T-helper 17 cell (primary cell): ENCODE measurements around the gene TRAF7. TPM values are rescaled to one million over a fixed set of nuclear protein-coding genes. Genes with fewer than 3 reads are reported as not detected.
A peak's percentile ranks its signal among the peaks of the same experiment; 100 is the strongest.

ENCODE experiments used
- ATAC-seq: fragments of 150-1000 bp; cut with Tn5 transposase; 2 replicates; pipeline ENCODE4 v1.10.0; 2021; ENCODE audit warnings: mild to moderate bottlenecking, moderate library complexity
- DNase-seq, 3 donors: peaks; one replicate each; pipeline versions ENCODE4 v3.0.0 to v3.0.0-alpha.2; 2020 to 2021
- H3K9me3 ChIP-seq: one replicate; pipeline ENCODE4 v1.7.0; 2013; ENCODE audit warnings: low read length, mild to moderate bottlenecking; ENCODE audit not compliant: control insufficient read depth, poor library complexity, severe bottlenecking
- H3K27ac Mint-ChIP-seq: one replicate; pipeline ENCODE4 v1.8.0; 2022; ENCODE audit warnings: mild to moderate bottlenecking, moderate library complexity, mixed read lengths
- H3K27me3 Mint-ChIP-seq: one replicate; pipeline ENCODE4 v1.8.0; 2022; ENCODE audit warnings: mixed read lengths
- H3K36me3 Mint-ChIP-seq: one replicate; pipeline ENCODE4 v1.8.0; 2022; ENCODE audit warnings: low read depth, mixed read lengths
- H3K4me1 Mint-ChIP-seq: one replicate; pipeline ENCODE4 v1.8.0; 2022; ENCODE audit warnings: mild to moderate bottlenecking, mixed read lengths
- H3K4me3 Mint-ChIP-seq: one replicate; pipeline ENCODE4 v1.8.0; 2022; ENCODE audit warnings: mild to moderate bottlenecking, moderate library complexity, mixed read lengths
- total RNA-seq, 4 donors: library from RNA in 2 of 4; stranded (reverse) in 2 of 4; gene quantifications; one replicate each; pipeline ENCODE4 v1.2.3 and lab custom pipeline; 2022 to 2026

The TRAF7 gene
- total RNA-seq, 2 donors from 2014 or later, result 32.4 to 35.0 TPM

- Mint-ChIP-seq H3K36me3 (peaks cover 6% of the 10 kb centered on the region), H3K4me3 (peak within 1 kb of the TSS; percentile 80), H3K4me1 (peaks cover 14% of the 10 kb centered on the region), H3K27me3 (no peaks in the 10 kb centered on the region), H3K27ac (peak within 1 kb of the TSS; percentile 82)
- peak; percentile 93 to 97 (median 93) for DNase-seq
- peak; percentile 87 for ATAC-seq
- no peaks in the 10 kb centered on the region for H3K9me3 ChIP-seq
Observed at GRCh38 chr16:2205104-2205966, 49.8 kb downstream of the TRAF7 start, which contains the start of gene MLST8. MLST8 (plus strand) TSS chr16:2205454; CDS start chr16:2206086, 632 bp downstream.

DNA sequence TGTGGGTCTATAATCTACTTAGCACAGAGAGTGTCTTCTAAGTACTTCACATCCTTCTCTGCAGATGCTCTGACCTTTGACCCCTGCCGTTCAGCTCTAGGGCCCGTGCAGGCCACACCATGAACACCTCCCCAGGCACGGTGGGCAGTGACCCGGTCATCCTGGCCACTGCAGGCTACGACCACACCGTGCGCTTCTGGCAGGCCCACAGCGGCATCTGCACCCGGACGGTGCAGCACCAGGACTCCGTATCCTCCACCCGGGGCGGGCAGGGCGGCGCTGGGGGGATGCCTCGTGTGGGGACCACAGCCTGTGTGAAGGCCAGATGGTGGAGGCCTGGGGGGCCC lies 50.4 kb downstream of the TRAF7 start:
- Mint-ChIP-seq H3K27me3 (no peaks in the 10 kb centered on the region), H3K27ac (no peak overlapping the region), H3K36me3 (peaks cover 6% of the 10 kb centered on the region), H3K4me3 (peak overlapping the region; percentile 80), H3K4me1 (peaks cover 14% of the 10 kb centered on the region)
- DNase-seq (no peak), ATAC-seq (no peak)
- H3K9me3 ChIP-seq, result no peaks in the 10 kb centered on the region

DNA sequence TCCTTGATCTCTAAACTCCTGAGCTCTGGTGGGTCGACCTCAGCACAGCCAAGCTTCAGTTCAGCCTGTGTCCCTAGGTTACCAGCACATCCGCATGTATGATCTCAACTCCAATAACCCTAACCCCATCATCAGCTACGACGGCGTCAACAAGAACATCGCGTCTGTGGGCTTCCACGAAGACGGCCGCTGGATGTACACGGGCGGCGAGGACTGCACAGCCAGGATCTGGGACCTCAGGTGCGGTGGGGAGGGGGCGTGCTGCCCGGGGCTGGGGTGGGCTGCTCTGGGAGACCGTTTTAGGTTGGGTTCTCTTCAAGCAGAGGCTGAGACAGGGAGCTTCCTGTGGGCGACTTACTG lies 50.8 kb downstream of the TRAF7 start:
- DNase-seq, result no peak
- Mint-ChIP-seq H3K4me3 (peak overlapping the region; percentile 80), H3K27me3 (no peaks in the 10 kb centered on the region), H3K4me1 (peaks cover 14% of the 10 kb centered on the region), H3K36me3 (peaks cover 6% of the 10 kb centered on the region), H3K27ac (no peak overlapping the region)
- no peak for ATAC-seq
- H3K9me3 ChIP-seq, result no peaks in the 10 kb centered on the region

- peaks cover 17% of the 10 kb centered on the region for H3K4me1 Mint-ChIP-seq
- H3K9me3 ChIP-seq, result no peaks in the 10 kb centered on the region
- DNase-seq, result no peak
- peak overlapping the region; percentile 80 for H3K4me3 Mint-ChIP-seq
- H3K27ac Mint-ChIP-seq, result no peak overlapping the region
- ATAC-seq, result no peak
- peaks cover 6% of the 10 kb centered on the region for H3K36me3 Mint-ChIP-seq
- no peaks in the 10 kb centered on the region for H3K27me3 Mint-ChIP-seq
Observed at GRCh38 chr16:2206780-2207433, 51.3 kb downstream of the TRAF7 start.

DNA sequence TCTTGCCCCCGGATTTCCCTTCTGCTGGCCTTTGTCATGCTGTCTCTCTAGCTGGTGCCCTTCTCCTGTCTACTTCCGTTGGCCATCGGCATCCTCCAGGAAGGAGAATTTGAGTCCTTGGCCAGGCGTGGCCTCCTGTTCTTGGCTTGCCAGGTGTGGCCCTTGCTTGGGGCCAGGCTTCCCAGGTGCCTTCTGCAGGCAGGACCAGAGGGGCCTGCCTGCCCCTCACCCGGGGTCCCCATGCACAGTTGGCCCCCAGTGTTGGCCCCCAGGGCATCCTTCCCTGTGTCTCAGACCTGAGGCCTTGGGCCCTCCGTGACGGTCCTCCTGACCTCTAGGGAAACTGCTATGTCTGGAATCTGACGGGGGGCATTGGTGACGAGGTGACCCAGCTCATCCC lies 52.3 kb downstream of the TRAF7 start:
- no peak for ATAC-seq
- Mint-ChIP-seq H3K4me1 (peaks cover 21% of the 10 kb centered on the region), H3K36me3 (peaks cover 6% of the 10 kb centered on the region), H3K27me3 (no peaks in the 10 kb centered on the region), H3K4me3 (peak overlapping the region; percentile 81), H3K27ac (peak overlapping the region; percentile 57)
- no peak for DNase-seq
- H3K9me3 ChIP-seq, result no peaks in the 10 kb centered on the region

GRCh38 chr16:2208308-2208707 lies 52.7 kb downstream of the TRAF7 start:
- no peaks in the 10 kb centered on the region for H3K27me3 Mint-ChIP-seq
- no peaks in the 10 kb centered on the region for H3K9me3 ChIP-seq
- ATAC-seq, result no peak
- H3K36me3 Mint-ChIP-seq, result peaks cover 6% of the 10 kb centered on the region
- H3K4me1 Mint-ChIP-seq, result peaks cover 23% of the 10 kb centered on the region
- H3K27ac Mint-ChIP-seq, result no peak overlapping the region
- no peak for DNase-seq
- no peak overlapping the region for H3K4me3 Mint-ChIP-seq

DNA sequence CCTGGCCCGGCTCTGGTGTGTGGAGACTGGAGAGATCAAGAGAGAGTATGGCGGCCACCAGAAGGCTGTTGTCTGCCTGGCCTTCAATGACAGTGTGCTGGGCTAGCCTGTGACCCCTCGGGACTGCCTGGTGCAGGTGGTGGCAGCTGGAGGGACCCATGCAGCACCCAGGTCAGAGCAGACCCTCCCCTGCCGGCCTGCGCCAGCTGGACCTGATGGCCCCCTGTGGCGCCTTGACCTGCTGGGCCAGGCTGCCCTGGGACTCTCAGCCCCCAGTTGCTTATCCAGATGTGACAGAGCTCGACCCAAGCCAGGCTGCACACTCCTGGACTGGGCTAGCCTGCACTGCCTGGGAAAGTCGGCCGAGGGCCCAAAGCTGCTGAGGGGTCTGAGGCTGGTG lies 53.2 kb downstream of the TRAF7 start:
- no peaks in the 10 kb centered on the region for H3K9me3 ChIP-seq
- Mint-ChIP-seq H3K4me3 (no peak overlapping the region), H3K27me3 (no peaks in the 10 kb centered on the region), H3K27ac (no peak overlapping the region), H3K4me1 (peaks cover 27% of the 10 kb centered on the region), H3K36me3 (peaks cover 6% of the 10 kb centered on the region)
- no peak for DNase-seq
- ATAC-seq, result no peak

DNA sequence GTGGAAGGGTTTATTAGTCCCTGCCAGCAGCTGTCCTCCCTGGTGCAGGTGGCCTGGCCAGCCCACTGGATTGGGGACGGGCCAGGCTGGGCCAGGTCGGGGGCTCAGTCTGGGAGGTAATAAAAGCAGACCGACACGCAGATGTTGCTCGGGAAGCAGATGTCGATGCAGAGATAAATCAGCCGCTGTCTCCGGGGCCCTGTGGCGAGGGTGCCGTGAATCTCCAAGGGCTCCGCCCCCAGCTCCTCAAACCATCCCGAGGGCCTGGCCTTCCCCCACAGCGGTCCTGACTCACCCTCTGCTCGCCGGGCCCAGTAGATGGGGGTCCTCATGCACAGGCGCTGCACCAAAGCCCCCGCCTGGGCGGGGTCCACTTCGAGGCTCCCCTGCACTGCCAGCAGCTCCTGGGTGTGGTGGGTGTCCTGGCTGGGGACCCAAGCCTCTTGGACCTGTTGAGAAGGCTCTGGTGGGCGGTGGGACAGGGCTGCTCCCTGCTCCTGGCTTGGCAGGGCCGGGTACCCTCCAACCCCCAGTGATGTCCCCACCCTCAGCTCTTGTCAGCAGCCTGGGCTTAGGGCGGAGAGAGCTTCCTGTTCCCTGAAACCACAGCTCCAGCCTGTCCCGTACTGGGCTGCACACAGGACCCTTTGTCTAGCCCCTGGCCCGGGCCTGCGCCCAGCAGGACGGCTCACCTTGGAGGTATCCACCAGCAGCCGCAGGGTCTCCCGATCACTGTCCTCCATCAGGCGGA lies 53.9 kb downstream of the TRAF7 start:
- H3K9me3 ChIP-seq, result no peaks in the 10 kb centered on the region
- no peak for DNase-seq
- ATAC-seq, result no peak
- Mint-ChIP-seq H3K27ac (no peak overlapping the region), H3K4me1 (peaks cover 26% of the 10 kb centered on the region), H3K4me3 (no peak overlapping the region), H3K27me3 (no peaks in the 10 kb centered on the region), H3K36me3 (peaks cover 6% of the 10 kb centered on the region)

DNA sequence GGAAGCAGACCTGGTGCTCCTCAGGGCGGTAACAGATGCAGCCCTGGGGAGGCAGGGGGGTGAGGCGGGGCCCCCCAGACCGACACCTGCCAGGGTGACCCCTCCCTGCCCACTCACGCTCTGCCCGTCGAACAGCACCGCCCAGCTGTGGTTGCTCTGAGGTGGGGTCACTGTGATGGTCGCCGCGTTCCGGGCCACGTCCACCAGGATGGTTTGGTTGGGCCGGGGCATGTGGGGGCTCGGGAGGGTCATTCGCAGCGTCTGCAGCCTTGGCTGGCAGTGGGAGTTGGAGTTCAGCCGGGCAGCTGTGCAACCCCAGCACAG lies 54.4 kb downstream of the TRAF7 start:
- Mint-ChIP-seq H3K27me3 (no peaks in the 10 kb centered on the region), H3K4me1 (peaks cover 24% of the 10 kb centered on the region), H3K36me3 (peaks cover 6% of the 10 kb centered on the region), H3K27ac (no peak overlapping the region), H3K4me3 (no peak overlapping the region)
- ATAC-seq (no peak), DNase-seq (no peak)
- H3K9me3 ChIP-seq, result no peaks in the 10 kb centered on the region

DNA sequence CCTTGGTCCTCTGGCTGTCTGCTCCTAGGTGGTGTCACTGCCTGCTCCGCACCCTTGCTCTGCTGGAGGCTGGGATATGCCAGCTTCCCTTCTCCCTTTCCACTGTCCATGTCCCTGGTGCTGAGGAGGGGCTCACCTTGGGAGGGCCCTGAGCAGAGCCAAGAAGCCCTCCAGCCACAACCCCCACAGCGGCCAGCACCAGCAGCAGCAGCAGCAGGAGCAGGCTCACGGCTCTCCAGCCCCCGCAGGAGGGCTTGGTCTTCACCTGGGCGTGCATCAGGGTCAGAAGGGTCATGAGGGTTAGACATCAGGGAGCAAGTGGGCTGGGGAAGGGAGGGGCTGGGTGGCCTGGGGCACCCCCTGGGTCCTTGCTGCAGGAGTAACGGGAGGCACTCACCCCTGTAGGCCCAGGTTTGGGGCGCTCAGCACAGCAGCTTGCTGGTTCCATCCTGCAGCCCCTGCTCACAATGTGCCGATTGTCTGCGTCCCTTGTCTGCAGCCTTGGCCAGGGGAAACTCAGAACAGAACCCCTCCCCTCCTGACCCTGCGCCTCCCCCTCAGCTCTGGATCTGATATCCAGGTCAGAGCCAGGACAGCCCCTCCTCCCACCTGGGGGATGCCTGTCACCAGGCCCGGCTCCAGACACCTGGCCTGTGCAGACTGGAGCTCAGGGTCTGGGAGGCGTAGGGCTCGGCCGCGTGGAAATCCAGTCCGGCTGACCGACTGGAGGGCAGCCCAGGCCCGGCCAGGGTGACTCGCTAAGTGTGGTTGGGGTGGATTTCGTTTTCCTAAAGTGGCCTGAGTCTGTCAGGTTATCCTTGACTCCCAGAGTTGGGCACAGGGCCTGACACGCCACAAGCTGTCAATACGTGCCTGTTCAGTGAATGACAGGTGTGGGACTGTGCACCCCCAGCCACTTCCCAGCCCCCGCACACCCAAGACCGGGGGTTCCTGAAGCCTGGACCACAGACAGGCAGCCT lies 55.1 kb downstream of the TRAF7 start, which contains the start of gene BRICD5:
TSS of gene BRICD5 (minus strand) at position 478 of the 980 bp plus-strand sequence. CDS start at position 448, 30 bp downstream.
- no peaks in the 10 kb centered on the region for H3K9me3 ChIP-seq
- Mint-ChIP-seq H3K4me1 (peaks cover 25% of the 10 kb centered on the region), H3K4me3 (peak within 1 kb of the TSS; percentile 19), H3K27ac (no peak within 1 kb of the TSS), H3K36me3 (peaks cover 6% of the 10 kb centered on the region), H3K27me3 (no peaks in the 10 kb centered on the region)
- no peak for ATAC-seq
- no peak for DNase-seq

DNA sequence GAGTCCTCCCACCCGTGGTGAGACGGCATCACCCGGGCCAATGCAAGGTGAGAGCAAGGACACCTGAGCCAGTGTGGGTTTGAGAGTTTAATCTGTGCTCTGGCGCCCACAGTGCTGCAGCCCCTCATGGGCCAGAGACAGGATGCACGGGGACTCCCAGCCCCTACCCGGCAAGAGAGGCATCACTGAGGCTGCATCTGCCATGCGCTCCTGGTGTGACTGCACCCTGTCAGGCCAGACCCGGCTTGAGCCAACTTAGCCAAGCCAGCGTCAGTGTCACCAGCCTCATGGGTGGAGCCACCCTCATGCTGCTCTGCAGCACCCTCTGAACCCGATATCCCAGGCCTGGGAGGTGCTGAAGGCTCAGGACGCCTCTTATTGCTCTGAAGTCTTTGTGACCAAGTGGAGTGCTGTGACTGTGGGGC lies 56.4 kb downstream of the TRAF7 start:
- no peak overlapping the region for H3K4me3 Mint-ChIP-seq
- H3K9me3 ChIP-seq, result no peaks in the 10 kb centered on the region
- peaks cover 6% of the 10 kb centered on the region for H3K36me3 Mint-ChIP-seq
- H3K27ac Mint-ChIP-seq, result no peak overlapping the region
- ATAC-seq (no peak), DNase-seq (no peak)
- no peaks in the 10 kb centered on the region for H3K27me3 Mint-ChIP-seq
- peaks cover 23% of the 10 kb centered on the region for H3K4me1 Mint-ChIP-seq
